Spleen (tissue), 11 donors: Measurements from ENCODE around the gene THOC6. TPM values are rescaled to one million over a fixed set of nuclear protein-coding genes. Genes with fewer than 3 reads are reported as not detected.

Experiments used
- DNase-seq: peaks from one replicate; pipeline ENCODE4 v3.0.0-alpha.2; 2020
- H3K27ac ChIP-seq, 8 donors: fragments of 200-600 bp; sonication (generic) in 7 of 8; 1 replicate in 4 of 8; 2 replicates in 4 of 8; pipeline versions ENCODE4 v1.5.0 to v1.8.0; 2016 to 2021; ENCODE audit warnings: inconsistent platforms in 4 of 8, mild to moderate bottlenecking in 4 of 8, moderate library complexity in 1 of 8
- H3K27me3 ChIP-seq, 7 donors: fragments of 200-600 bp; sonication (generic) in 6 of 7; replicated peaks in 1 of 7; 1 replicate in 4 of 7; 2 replicates in 3 of 7; pipeline versions ENCODE4 v1.5.0 to v1.8.0; 2016 to 2021; ENCODE audit warnings: inconsistent platforms in 3 of 7, mild to moderate bottlenecking in 1 of 7
- H3K36me3 ChIP-seq, 6 donors: fragments of 200-600 bp; sonication (generic) in 5 of 6; 1 replicate in 4 of 6; 2 replicates in 2 of 6; pipeline versions ENCODE4 v1.5.0 to v1.8.0; 2016 to 2021; ENCODE audit warnings: inconsistent platforms in 2 of 6
- H3K4me1 ChIP-seq, 6 donors: fragments of 200-600 bp; sonication (generic) in 5 of 6; 1 replicate in 3 of 6; 2 replicates in 3 of 6; pipeline versions ENCODE4 v1.5.0 to v1.8.0; 2016 to 2021; ENCODE audit warnings: inconsistent platforms in 3 of 6
- H3K4me3 ChIP-seq, 8 donors: fragments of 200-600 bp; sonication (generic) in 7 of 8; 1 replicate in 4 of 8; 2 replicates in 4 of 8; pipeline versions ENCODE4 v1.5.0 to v1.8.0; 2016 to 2021; ENCODE audit warnings: inconsistent platforms in 4 of 8, mild to moderate bottlenecking in 4 of 8, moderate library complexity in 2 of 8
- H3K9me3 ChIP-seq, 8 donors: fragments of 200-600 bp; sonication (generic) in 7 of 8; 1 replicate in 4 of 8; 2 replicates in 4 of 8; pipeline versions ENCODE4 v1.5.0 to v1.8.0; 2016 to 2021; ENCODE audit warnings: inconsistent platforms in 4 of 8
- CTCF ChIP-seq, 11 experiments: fragments of 200-600 bp in 7 of 11; fragments of 450-650 bp in 4 of 11; sonication (generic) in 4 of 11; IDR thresholded peaks in 8 of 11; conservative IDR thresholded peaks in 3 of 11; 1 replicate in 7 of 11; 2 replicates in 4 of 11; pipeline versions ENCODE4 v1.4.0 to v1.8.0; 2016 to 2021; ENCODE audit warnings: antibody characterized with exemption in 11 of 11, inconsistent platforms in 4 of 11, mild to moderate bottlenecking in 1 of 11
- POLR2A ChIP-seq, 3 donors: fragments of 450-650 bp; IDR thresholded peaks; one replicate each; pipeline ENCODE4 v1.5.1; 2017; ENCODE audit warnings: antibody characterized with exemption in 3 of 3, mild to moderate bottlenecking in 1 of 3
- POLR2AphosphoS5 ChIP-seq, 3 donors: sonication (generic); formaldehyde crosslinking; IDR thresholded peaks; one replicate each; pipeline ENCODE4 v1.5.1; 2017; ENCODE audit warnings: antibody characterized with exemption in 3 of 3
- WGBS, 5 donors: extraction: QIAGEN DNeasy Blood & Tissue Kit in 3 of 5; methylation state at CpG; one replicate each; pipeline versions ENCODE4 v1.1.5 to v1.1.7; 2013 to 2018; 5-methylcytosine and 5-hydroxymethylcytosine counted together
- intact Hi-C: fragments of 100-400 bp; cut with DNase I; formaldehyde crosslinking; loops from one replicate; pipeline ENCODE4 v1.15.0; 2023; ENCODE audit warnings: low total_unique reads
- polyA plus RNA-seq, 3 donors: library from polyadenylated mRNA; stranded (reverse); fragments of 200-250 nt; gene quantifications; one replicate each; pipeline ENCODE4 v1.2.1, GENCODE V29; 2013
- total RNA-seq, 7 donors: library from RNA; depleted of rRNA in 3 of 7; stranded (reverse); fragments of >200 nt in 3 of 7; fragmentation: NEBNext Ultra II Directional in 4 of 7; extraction: Animal tissue kit (Norgen Biotek cat#: 25700) in 4 of 7; gene quantifications; one replicate each; pipeline versions ENCODE4 v1.1.0 to v1.2.1, GENCODE V29; 2016 to 2021
- donor health status: healthy with polysubstance abuse.
- donor health status: DM: no; HTN: no; CAD: no; lungs with moderate emphysema.
- donor health status: DM: no; HTN: no; CAD: no.
- donor health status: Bipolar disorder and iron deficiency.
- donor health status: healthy.
- donor health status: DM: no; HTN: no; CAD: no.
- donor health status: DM: yes; HTN: yes; CAD: no.

THOC6 gene
- total and polyA plus RNA-seq, 10 donors = 19.3 to 57.2 (median 28.2) TPM

- H3K4me1 ChIP-seq = peaks cover 21 to 85% (median 56%) of the 10 kb centered on the region in 6 donors
- TF ChIP-seq CTCF (IDR thresholded peaks at IDR 0.05 in 8 of 11, conservative IDR thresholded peaks at IDR 0.05 in 3 of 11) (no peak), POLR2AphosphoS5 (IDR thresholded peaks at IDR 0.05) (peak in 1 of 3 donors; percentile 50)
- H3K27ac ChIP-seq = peak overlapping the region in 6 of 8 donors; percentile 15 to 96 (median 82)
- intact Hi-C loops = loop anchor here (5.0 to 10.0 kb wide), 2 partner anchors 71 to 108 kb away; no protein-coding TSS in a partner anchor
- peaks cover 0 to 44% (median 0%) of the 10 kb centered on the region in 6 donors for H3K36me3 ChIP-seq
- H3K9me3 ChIP-seq = no peaks in the 10 kb centered on the region
- no peaks in the 10 kb centered on the region for H3K27me3 ChIP-seq
- peak overlapping the region in 1 of 8 donors; percentile 13 for H3K4me3 ChIP-seq
- 78 to 92% (median 85%) methylated on average over 17 to 19 of the region's 19 CpGs for WGBS, 5 donors
- peak; percentile 64 for DNase-seq
Measured at GRCh38 chr16:3056336-3057180, 32.7 kb downstream of the THOC6 start.

GRCh38 chr16:3057181-3058138, 33.6 kb downstream of the THOC6 start:
- Histone ChIP-seq H3K4me1 (peaks cover 21 to 87% (median 63%) of the 10 kb centered on the region in 6 donors), H3K9me3 (no peaks in the 10 kb centered on the region), H3K36me3 (peaks cover 0 to 44% (median 0%) of the 10 kb centered on the region in 6 donors), H3K27ac (peak overlapping the region in 7 of 8 donors; percentile 86 to 96 (median 92)), H3K4me3 (peak overlapping the region; percentile 71 to 97 (median 80)), H3K27me3 (no peaks in the 10 kb centered on the region)
- DNase-seq = peak; percentile 80
- 87 to 92% (median 91%) methylated on average over 21 to 22 of the region's 22 CpGs for WGBS, 5 donors
- intact Hi-C loops = loop anchor here (5.0 to 10.0 kb wide), 2 partner anchors 70 to 107 kb away; no protein-coding TSS in a partner anchor
- TF ChIP-seq POLR2AphosphoS5 (IDR thresholded peaks at IDR 0.05) (peak in 1 of 3 donors; percentile 31), POLR2A (IDR thresholded peaks at IDR 0.05) (no peak)

GRCh38 chr16:3058139-3059030, 34.5 kb downstream of the THOC6 start:
- Histone ChIP-seq H3K27ac (peak overlapping the region; percentile 86 to 96 (median 90)), H3K36me3 (peaks cover 0 to 44% (median 0%) of the 10 kb centered on the region in 6 donors), H3K4me3 (peak overlapping the region; percentile 71 to 97 (median 80)), H3K9me3 (no peaks in the 10 kb centered on the region), H3K4me1 (peaks cover 21 to 95% (median 63%) of the 10 kb centered on the region in 6 donors), H3K27me3 (no peaks in the 10 kb centered on the region)
- TF ChIP-seq POLR2A (IDR thresholded peaks at IDR 0.05) = no peak
- peak in 2 of 3 donors; percentile 8 to 68 for TF ChIP-seq POLR2AphosphoS5 (IDR thresholded peaks at IDR 0.05)
- peak in 1 of 11 experiments; percentile 10 for TF ChIP-seq CTCF (IDR thresholded peaks at IDR 0.05 in 8 of 11, conservative IDR thresholded peaks at IDR 0.05 in 3 of 11)
- WGBS, 5 donors = 7 to 11% (median 8%) methylated on average over 21 to 77 of the region's 77 CpGs
- DNase-seq = peak; percentile 91
- intact Hi-C loops = loop anchor here (5.0 to 10.0 kb wide), 2 partner anchors 69 to 106 kb away; no protein-coding TSS in a partner anchor
